ENCODE measurements around the gene RPS21.

DNA sequence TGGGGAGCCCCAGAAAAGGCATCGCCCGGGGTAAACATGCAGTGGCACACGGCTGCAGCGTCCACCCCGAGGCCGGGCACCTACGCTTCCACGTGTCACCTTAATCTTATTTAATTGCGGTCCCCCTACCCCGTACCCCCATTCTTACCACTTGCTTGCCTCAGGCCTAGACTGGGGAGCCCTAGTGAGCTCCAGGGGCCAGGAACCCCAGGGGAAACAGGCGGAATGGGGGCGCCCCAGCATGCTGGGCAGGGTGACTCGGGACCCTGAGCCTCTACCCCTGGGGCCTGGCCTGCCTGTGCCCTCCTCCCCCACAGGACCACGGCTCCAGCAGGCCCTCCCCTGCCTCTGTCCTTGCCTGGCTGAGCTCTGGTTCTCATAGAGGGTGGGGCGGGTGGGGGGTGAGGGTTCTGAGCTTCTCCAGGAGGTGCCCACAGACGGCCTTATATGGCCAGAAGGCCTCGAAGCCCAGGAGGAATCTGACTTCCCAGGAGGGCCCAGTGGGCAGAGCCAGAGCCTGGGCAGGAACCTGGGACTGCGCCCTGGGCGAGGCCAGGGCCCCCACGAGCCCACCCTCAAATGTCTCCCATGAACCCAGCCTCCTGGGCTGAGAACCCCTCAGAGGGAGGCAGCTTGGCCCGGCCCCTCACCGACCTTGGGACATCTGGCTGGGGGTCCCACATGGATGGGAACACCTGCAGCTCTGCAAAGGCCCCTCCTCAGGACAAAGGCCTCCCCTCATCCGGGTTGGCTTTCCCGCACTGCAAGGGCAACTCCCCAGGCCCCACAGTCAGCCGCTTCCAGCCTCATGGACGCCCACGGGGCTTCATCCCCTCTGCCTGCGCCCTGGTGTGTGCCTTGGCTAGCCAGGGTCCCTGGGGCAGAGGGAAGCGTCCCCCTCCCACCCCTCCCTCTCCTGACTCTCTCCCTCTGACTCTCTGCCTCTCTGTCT is 14.6 kb upstream of the RPS21 start:
- TF ChIP-seq FOXP2 (optimal IDR thresholded peaks at IDR 0.05; ENCODE audit: control extremely low read depth, extremely low read length, insufficient read depth) (no peak), EZH2 (IDR thresholded peaks at IDR 0.05) (no peak), POLR2AphosphoS5 (IDR thresholded peaks at IDR 0.05; ENCODE audit: borderline replicate concordance, low read depth, low read length) (no peak)

All from SK-N-MC (cell line).